Natural killer cell (primary cell): ENCODE results near the gene SYNE3. TPM values are rescaled to one million over a fixed set of nuclear protein-coding genes. Genes with fewer than 3 reads are reported as not detected.
"Not testable (repeated sequence)": the region's sequence is repeated elsewhere in the genome, so short reads cannot be mapped to it uniquely, and the experiment has no call there.

Experiments
- ATAC-seq, 3 donors: fragments of 150-1000 bp in 2 of 3; fragments of 200-7000 bp in 1 of 3; cut with Tn5 transposase; 1 replicate in 1 of 3; 2 replicates in 2 of 3; pipeline ENCODE4 v1.10.0; 2021; ENCODE audit warnings: mild to moderate bottlenecking in 2 of 3, moderate library complexity in 2 of 3
- DNase-seq, 2 donors: peaks; one replicate each; pipeline versions ENCODE4 v3.0.0 to v3.0.0-alpha.2; 2013 to 2021; ENCODE audit warnings: mixed read lengths in 1 of 2
- H3K27ac ChIP-seq: one replicate; pipeline ENCODE4 v1.5.1; 2013; ENCODE audit warnings: mild to moderate bottlenecking, low read length
- H3K27me3 ChIP-seq: one replicate; pipeline ENCODE4 v1.6.1; 2013; ENCODE audit warnings: low read length; ENCODE audit not compliant: control insufficient read depth, insufficient read depth
- H3K36me3 ChIP-seq: one replicate; pipeline ENCODE4 v1.6.1; 2013; ENCODE audit warnings: low read length; ENCODE audit not compliant: control insufficient read depth, insufficient read depth
- H3K4me1 ChIP-seq: one replicate; pipeline ENCODE4 v1.6.1; 2013; ENCODE audit warnings: low read length; ENCODE audit not compliant: control insufficient read depth, insufficient read depth
- H3K4me3 ChIP-seq: one replicate; pipeline ENCODE4 v1.5.1; 2013; ENCODE audit warnings: low read length
- H3K9me3 ChIP-seq: one replicate; pipeline ENCODE4 v1.6.1; 2013; ENCODE audit warnings: low read length; ENCODE audit not compliant: control insufficient read depth, insufficient read depth
- H3K27ac Mint-ChIP-seq, 2 donors: one replicate each; pipeline ENCODE4 v1.8.0; 2022; ENCODE audit warnings: mild to moderate bottlenecking in 2 of 2, mixed read lengths in 2 of 2, moderate library complexity in 1 of 2
- H3K27me3 Mint-ChIP-seq, 2 donors: one replicate each; pipeline ENCODE4 v1.8.0; 2022; ENCODE audit warnings: low read depth in 2 of 2, mixed read lengths in 2 of 2
- H3K36me3 Mint-ChIP-seq: one replicate; pipeline ENCODE4 v1.8.0; 2022; ENCODE audit warnings: mixed read lengths
- H3K4me1 Mint-ChIP-seq, 2 donors: one replicate each; pipeline ENCODE4 v1.8.0; 2022; ENCODE audit warnings: mixed read lengths in 2 of 2
- H3K4me3 Mint-ChIP-seq: one replicate; pipeline ENCODE4 v1.8.0; 2022; ENCODE audit warnings: mild to moderate bottlenecking, moderate library complexity, mixed read lengths
- H3K9me3 Mint-ChIP-seq, 2 donors: one replicate each; pipeline ENCODE4 v1.8.0; 2022; ENCODE audit warnings: mixed read lengths in 2 of 2
- WGBS: methylation state at CpG from one replicate; pipeline ENCODE4 v1.1.7; 2013; ENCODE audit warnings: missing lambda C conversion rate; ENCODE audit not compliant: insufficient coverage; 5-methylcytosine and 5-hydroxymethylcytosine counted together
- intact Hi-C: fragments of 100-400 bp; cut with micrococcal nuclease; formaldehyde crosslinking; loops from one replicate; pipeline ENCODE4 v1.14.2; 2022
- total RNA-seq, 4 donors: library from RNA; stranded (reverse); fragments of 120-200 nt in 1 of 4; gene quantifications; one replicate each; pipeline versions ENCODE4 v1.2.3 to v1.2.4, GENCODE V29; 2013 to 2022
- TF ChIP-seq, protein P1 (sequence below): fragments of 200-600 bp; IDR thresholded peaks from one replicate; pipeline ENCODE4 v1.8.0; 2022; ENCODE audit warnings: antibody characterized with exemption

SYNE3 gene
- total RNA-seq, 3 donors from 2014 or later (not counting 1 experiment from before 2014, with no cell fraction given): 10.6 to 17.3 (median 15.4) TPM

DNA sequence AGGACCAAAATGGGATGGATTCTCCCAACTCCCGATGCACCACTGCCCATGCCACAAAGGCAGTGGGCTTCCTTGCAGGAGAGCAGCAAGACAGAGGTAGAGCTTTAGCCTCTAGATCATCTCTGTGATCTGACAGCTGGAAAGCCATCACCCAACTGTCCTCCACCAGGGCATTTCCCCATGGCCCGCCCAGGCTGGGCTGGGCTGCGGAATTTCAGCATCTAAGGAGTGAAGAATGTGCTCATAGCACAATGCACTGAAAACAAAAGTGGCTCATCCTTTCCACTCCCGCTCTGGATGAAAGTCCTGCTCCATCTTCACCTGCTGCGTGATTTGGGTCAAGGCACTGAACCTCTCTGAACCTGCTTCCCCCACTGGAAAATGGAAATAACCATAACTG lies 5.6 kb downstream of the SYNE3 start:
- DNase-seq: no peak
- intact Hi-C loops: no loop called here
- Histone ChIP-seq H3K36me3 (peaks cover 2% of the 10 kb centered on the region), H3K27ac (no peak overlapping the region), H3K4me3 (no peak overlapping the region), H3K9me3 (no peaks in the 10 kb centered on the region), H3K4me1 (peaks cover 54% of the 10 kb centered on the region), H3K27me3 (no peaks in the 10 kb centered on the region)
- H3K36me3 Mint-ChIP-seq: no peaks in the 10 kb centered on the region
- H3K4me1 Mint-ChIP-seq: peaks cover 35 to 44% of the 10 kb centered on the region in 2 donors
- H3K9me3 Mint-ChIP-seq: no peaks in the 10 kb centered on the region
- no peak overlapping the region for H3K27ac Mint-ChIP-seq
- no peak for ATAC-seq
- 98% methylated on average over 5 of the region's 5 CpGs for WGBS
- no peak overlapping the region for H3K4me3 Mint-ChIP-seq
- TF ChIP-seq, protein P1, sequence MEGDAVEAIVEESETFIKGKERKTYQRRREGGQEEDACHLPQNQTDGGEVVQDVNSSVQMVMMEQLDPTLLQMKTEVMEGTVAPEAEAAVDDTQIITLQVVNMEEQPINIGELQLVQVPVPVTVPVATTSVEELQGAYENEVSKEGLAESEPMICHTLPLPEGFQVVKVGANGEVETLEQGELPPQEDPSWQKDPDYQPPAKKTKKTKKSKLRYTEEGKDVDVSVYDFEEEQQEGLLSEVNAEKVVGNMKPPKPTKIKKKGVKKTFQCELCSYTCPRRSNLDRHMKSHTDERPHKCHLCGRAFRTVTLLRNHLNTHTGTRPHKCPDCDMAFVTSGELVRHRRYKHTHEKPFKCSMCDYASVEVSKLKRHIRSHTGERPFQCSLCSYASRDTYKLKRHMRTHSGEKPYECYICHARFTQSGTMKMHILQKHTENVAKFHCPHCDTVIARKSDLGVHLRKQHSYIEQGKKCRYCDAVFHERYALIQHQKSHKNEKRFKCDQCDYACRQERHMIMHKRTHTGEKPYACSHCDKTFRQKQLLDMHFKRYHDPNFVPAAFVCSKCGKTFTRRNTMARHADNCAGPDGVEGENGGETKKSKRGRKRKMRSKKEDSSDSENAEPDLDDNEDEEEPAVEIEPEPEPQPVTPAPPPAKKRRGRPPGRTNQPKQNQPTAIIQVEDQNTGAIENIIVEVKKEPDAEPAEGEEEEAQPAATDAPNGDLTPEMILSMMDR: no peak
- H3K27me3 Mint-ChIP-seq: no peaks in the 10 kb centered on the region

DNA sequence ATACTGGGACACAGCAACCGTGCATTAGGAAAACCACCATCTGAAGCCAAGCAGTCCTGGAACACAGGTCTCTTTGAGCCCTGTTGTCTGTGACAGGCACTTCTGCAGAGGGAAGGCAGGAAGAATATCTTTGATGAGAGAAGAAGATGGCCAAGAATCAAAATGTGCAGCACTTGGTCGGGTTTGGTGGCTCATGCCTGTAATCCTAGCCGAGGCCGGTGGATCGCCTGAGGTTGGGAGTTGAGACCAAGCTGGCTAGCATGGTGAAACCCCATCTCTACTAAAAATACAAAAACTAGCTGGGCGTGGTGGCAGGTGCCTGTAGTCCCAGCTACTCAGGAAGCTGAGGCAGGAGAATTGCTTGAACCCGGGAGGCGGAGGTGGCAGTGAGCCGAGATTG lies 6.1 kb downstream of the SYNE3 start:
- H3K9me3 Mint-ChIP-seq, ATAC-seq, intact Hi-C loops, H3K27me3 ChIP-seq, H3K36me3 ChIP-seq, H3K36me3 Mint-ChIP-seq, DNase-seq, H3K27me3 Mint-ChIP-seq, H3K9me3 ChIP-seq, H3K4me3 ChIP-seq, H3K27ac ChIP-seq, H3K4me3 Mint-ChIP-seq: not testable (repeated sequence)
- H3K4me1 Mint-ChIP-seq: peaks cover 38 to 49% of the 10 kb centered on the region in 2 donors
- H3K4me1 ChIP-seq: peaks cover 51% of the 10 kb centered on the region
- peak overlapping the region in 1 of 2 donors; percentile 80 for H3K27ac Mint-ChIP-seq
- 96% methylated on average over 9 of the region's 9 CpGs for WGBS

DNA sequence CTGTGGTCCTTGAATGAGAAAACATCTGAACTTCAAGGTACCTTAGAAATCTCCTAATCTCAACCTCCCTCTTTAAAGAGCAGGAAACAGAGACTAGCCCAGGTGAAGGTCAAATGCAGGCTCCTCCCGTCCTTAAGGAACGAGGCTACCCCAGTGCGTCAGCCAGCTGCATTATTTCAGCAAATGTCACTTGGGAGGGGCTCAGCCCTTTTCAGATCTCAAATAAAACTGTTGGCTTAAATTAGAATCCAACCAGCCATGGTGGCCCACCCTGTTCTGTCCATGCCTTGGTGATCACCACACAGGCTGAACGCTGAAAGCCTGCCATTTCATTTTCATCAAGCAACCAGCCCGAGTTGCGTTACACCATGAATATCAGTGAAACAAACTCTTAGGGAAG lies 7.0 kb downstream of the SYNE3 start:
- no peak overlapping the region for H3K27ac ChIP-seq
- DNase-seq: no peak
- intact Hi-C loops: no loop called here
- peaks cover 51% of the 10 kb centered on the region for H3K4me1 ChIP-seq
- no peaks in the 10 kb centered on the region for H3K27me3 ChIP-seq
- Mint-ChIP-seq H3K4me3 (no peak overlapping the region), H3K27ac (peak overlapping the region in 1 of 2 donors; percentile 80), H3K4me1 (peaks cover 40 to 57% of the 10 kb centered on the region in 2 donors), H3K36me3 (no peaks in the 10 kb centered on the region), H3K27me3 (no peaks in the 10 kb centered on the region), H3K9me3 (no peaks in the 10 kb centered on the region)
- no peak overlapping the region for H3K4me3 ChIP-seq
- ATAC-seq: no peak
- H3K9me3 ChIP-seq: no peaks in the 10 kb centered on the region
- peaks cover 2% of the 10 kb centered on the region for H3K36me3 ChIP-seq
- TF ChIP-seq, protein P1: no peak
- 90% methylated on average over 6 of the region's 6 CpGs for WGBS

DNA sequence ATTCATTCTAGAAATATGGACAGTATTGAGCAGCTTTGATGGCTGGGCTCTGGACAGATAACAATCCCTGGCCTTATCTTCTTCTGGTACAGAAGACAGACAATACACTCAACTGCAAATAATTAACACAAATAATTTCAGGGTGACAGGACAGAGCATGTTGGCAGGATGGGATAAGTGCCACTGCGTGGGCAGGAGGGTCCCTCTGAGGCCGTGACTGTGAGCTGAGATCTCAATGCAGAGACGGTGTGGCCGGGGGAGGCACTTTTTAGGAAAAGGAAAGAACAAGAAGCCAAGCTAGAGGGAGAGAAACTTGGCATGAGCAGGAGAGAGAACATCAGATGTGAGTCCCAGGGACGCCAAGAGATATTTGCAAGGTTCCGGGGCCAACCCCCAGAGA lies 8.1 kb downstream of the SYNE3 start:
- TF ChIP-seq, protein P1: no peak
- no peak overlapping the region for H3K27ac ChIP-seq
- H3K9me3 Mint-ChIP-seq: no peaks in the 10 kb centered on the region
- peak overlapping the region; percentile 29 to 65 for H3K27ac Mint-ChIP-seq
- H3K4me1 ChIP-seq: peaks cover 47% of the 10 kb centered on the region
- peaks cover 2% of the 10 kb centered on the region for H3K36me3 ChIP-seq
- ATAC-seq (no peak), DNase-seq (no peak)
- H3K27me3 Mint-ChIP-seq: no peaks in the 10 kb centered on the region
- intact Hi-C loops: loop anchor here (1.0 kb wide), 1 partner anchor 28 kb away; no protein-coding TSS in a partner anchor
- peaks cover 45 to 62% of the 10 kb centered on the region in 2 donors for H3K4me1 Mint-ChIP-seq
- no peak overlapping the region for H3K4me3 Mint-ChIP-seq
- no peaks in the 10 kb centered on the region for H3K27me3 ChIP-seq
- no peaks in the 10 kb centered on the region for H3K9me3 ChIP-seq
- no peak overlapping the region for H3K4me3 ChIP-seq
- H3K36me3 Mint-ChIP-seq: no peaks in the 10 kb centered on the region
- 98% methylated on average over 6 of the region's 6 CpGs for WGBS
